ENCODE data around the gene ELANE.
A peak's percentile ranks its signal among the peaks of the same experiment; 100 is the strongest.

The ELANE gene

GRCh38 chr19:854549-854948, 2.4 kb downstream of the ELANE start:
- no peak overlapping the region for H3K4me3 ChIP-seq (ENCODE audit: low read depth, low read length)
- DNase-seq (ENCODE audit: low read depth): no peak
- TF ChIP-seq, protein P1, sequence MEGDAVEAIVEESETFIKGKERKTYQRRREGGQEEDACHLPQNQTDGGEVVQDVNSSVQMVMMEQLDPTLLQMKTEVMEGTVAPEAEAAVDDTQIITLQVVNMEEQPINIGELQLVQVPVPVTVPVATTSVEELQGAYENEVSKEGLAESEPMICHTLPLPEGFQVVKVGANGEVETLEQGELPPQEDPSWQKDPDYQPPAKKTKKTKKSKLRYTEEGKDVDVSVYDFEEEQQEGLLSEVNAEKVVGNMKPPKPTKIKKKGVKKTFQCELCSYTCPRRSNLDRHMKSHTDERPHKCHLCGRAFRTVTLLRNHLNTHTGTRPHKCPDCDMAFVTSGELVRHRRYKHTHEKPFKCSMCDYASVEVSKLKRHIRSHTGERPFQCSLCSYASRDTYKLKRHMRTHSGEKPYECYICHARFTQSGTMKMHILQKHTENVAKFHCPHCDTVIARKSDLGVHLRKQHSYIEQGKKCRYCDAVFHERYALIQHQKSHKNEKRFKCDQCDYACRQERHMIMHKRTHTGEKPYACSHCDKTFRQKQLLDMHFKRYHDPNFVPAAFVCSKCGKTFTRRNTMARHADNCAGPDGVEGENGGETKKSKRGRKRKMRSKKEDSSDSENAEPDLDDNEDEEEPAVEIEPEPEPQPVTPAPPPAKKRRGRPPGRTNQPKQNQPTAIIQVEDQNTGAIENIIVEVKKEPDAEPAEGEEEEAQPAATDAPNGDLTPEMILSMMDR (IDR thresholded peaks at IDR 0.05; ENCODE audit: control insufficient read depth, extremely low read depth, insufficient read depth): no peak

DNA sequence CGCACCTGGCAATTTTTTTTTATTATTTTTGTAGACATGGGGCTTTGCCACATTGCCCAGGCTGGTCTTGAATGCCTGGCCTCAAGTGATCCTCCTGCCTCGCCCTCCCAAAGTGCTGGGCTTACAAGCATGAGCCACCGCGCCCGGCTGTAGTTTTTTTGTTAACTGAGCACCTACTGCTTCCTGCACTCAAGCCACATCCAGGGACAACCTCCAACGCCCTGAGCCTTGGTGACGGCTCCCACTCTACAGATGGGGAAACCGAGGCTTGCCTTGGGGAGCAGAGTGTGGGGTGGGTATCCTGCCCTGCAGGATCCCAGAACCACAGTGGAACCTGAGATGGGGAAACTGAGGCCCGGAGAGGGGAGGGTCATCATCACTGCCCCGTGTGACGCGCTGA, 3.0 kb downstream of the ELANE start:
- H3K4me3 ChIP-seq (ENCODE audit: low read depth, low read length): no peak overlapping the region
- no peak for DNase-seq (ENCODE audit: low read depth)
- TF ChIP-seq, protein P1 (IDR thresholded peaks at IDR 0.05; ENCODE audit: control insufficient read depth, extremely low read depth, insufficient read depth): no peak

DNA sequence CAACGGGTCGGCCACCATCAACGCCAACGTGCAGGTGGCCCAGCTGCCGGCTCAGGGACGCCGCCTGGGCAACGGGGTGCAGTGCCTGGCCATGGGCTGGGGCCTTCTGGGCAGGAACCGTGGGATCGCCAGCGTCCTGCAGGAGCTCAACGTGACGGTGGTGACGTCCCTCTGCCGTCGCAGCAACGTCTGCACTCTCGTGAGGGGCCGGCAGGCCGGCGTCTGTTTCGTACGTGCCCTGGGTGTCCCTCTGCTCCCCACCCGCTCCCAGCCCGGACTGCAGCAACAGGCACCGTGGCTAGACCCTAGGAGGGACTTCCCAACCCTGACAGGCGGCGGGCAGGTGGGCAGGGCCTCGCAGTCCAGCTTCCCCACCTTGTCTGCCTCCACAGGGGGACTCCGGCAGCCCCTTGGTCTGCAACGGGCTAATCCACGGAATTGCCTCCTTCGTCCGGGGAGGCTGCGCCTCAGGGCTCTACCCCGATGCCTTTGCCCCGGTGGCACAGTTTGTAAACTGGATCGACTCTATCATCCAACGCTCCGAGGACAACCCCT, 3.5 kb downstream of the ELANE start:
- TF ChIP-seq, protein P1 (IDR thresholded peaks at IDR 0.05; ENCODE audit: control insufficient read depth, extremely low read depth, insufficient read depth): no peak
- DNase-seq (ENCODE audit: low read depth): no peak
- no peak overlapping the region for H3K4me3 ChIP-seq (ENCODE audit: low read depth, low read length)

DNA sequence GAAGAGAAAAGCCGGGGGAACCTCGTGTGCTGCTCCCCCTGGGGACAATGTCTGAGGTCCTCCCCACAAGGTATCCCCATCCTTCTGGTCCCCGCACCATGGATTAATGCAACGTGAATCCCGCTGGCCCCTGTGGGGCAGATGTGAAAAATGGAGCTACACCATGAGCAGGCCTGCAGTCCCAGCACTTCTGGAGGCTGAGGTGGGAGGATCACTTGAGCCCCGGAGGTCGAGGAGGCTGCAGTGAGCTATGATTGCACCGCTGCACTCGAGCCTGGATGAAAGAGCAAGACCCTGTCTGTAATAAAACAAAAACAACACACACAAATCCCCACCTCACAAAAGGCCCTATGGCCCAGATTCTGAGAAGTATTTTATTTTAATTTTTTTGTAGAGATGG, 6.2 kb downstream of the ELANE start:
- DNase-seq (ENCODE audit: low read depth): no peak
- no peak overlapping the region for H3K4me3 ChIP-seq (ENCODE audit: low read depth, low read length)
- TF ChIP-seq, protein P1 (IDR thresholded peaks at IDR 0.05; ENCODE audit: control insufficient read depth, extremely low read depth, insufficient read depth): no peak

- no peak for DNase-seq (ENCODE audit: low read depth)
- TF ChIP-seq, protein P1 (IDR thresholded peaks at IDR 0.05; ENCODE audit: control insufficient read depth, extremely low read depth, insufficient read depth): no peak
- peak within 1 kb of the TSS; percentile 54 for H3K4me3 ChIP-seq (ENCODE audit: low read depth, low read length)
Observed at GRCh38 chr19:858868-859843, 7.1 kb downstream of the ELANE start, which contains the start of gene CFD. TSS of gene CFD (plus strand) at chr19:859664. CDS start at chr19:859690, 26 bp downstream.

DNA sequence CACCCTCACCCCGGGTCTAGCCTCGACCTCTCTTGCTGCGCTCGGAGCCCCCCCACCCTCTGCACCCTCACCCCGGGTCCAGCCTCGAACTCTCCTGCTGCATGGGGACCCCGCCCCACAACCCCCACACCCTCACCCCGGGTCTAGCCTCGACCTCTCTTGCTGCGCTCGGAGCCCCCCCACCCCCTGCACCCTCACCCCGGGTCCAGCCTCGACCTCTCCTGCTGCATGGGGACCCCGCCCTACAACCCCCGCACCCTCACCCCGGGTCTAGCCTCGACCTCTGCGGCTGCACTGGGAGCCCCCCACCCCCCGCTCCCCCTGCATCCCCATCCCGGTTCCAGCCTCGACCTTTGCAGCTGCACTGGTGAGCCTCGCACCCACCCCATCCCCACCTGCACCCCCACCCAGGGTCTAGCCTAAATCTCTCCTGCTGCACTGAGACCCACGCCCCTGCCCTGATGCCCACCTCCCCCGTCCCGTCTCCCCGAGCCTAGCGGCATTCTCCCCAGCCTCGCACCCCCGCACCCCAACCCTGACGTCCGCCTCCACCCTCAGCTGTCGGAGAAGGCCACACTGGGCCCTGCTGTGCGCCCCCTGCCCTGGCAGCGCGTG, 9.1 kb downstream of the ELANE start:
- DNase-seq (ENCODE audit: low read depth): no peak
- TF ChIP-seq, protein P1 (IDR thresholded peaks at IDR 0.05; ENCODE audit: control insufficient read depth, extremely low read depth, insufficient read depth): no peak
- peak overlapping the region; percentile 54 for H3K4me3 ChIP-seq (ENCODE audit: low read depth, low read length)
